HCEC 1CT (cell line): ENCODE data around the gene CRABP2.

Experiments used
- DNase-seq: peaks from one replicate; pipeline ENCODE4 v3.0.0-alpha.2; 2017

Gene CRABP2

DNA sequence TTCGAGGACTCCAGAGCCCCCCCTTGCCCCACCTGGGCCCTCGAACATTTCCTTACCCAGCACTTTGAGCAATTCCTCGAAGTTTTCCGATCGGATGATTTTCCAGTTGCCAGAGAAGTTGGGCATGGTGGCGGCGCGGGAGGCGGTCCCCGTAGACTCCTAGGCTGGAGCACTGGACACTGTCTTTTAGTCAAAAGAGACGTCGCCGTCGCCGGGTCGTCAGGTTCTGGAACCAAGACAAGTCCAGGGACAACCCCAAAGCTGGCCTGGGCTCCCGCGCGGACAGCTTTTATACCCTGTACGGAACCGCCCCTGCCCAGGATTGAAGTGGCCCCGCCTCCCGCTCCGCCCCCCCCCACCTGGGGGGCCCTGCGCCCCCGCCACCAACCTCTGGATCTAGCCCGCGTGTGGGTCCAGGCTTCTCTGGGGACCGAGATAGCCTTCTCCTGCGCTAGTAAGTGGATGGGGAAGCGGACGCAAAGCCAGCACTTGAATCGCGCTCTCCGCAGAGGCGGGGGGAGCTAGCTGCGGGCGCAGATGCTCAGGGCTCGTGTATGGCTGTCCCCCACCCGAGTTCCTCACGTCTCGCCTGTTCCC lies at the start of gene CRABP2:
TSS of gene CRABP2 (minus strand) at position 263 of the 597 bp plus-strand sequence. CDS start at position 126, 137 bp downstream.
- DNase-seq: peak; percentile 38

- DNase-seq: no peak
These were observed 48.8 kb upstream of the CRABP2 start for GRCh38 chr1:156754219-156754618.

GRCh38 chr1:156752843-156753482 lies 47.6 kb upstream of the CRABP2 start:
- DNase-seq: no peak

DNA sequence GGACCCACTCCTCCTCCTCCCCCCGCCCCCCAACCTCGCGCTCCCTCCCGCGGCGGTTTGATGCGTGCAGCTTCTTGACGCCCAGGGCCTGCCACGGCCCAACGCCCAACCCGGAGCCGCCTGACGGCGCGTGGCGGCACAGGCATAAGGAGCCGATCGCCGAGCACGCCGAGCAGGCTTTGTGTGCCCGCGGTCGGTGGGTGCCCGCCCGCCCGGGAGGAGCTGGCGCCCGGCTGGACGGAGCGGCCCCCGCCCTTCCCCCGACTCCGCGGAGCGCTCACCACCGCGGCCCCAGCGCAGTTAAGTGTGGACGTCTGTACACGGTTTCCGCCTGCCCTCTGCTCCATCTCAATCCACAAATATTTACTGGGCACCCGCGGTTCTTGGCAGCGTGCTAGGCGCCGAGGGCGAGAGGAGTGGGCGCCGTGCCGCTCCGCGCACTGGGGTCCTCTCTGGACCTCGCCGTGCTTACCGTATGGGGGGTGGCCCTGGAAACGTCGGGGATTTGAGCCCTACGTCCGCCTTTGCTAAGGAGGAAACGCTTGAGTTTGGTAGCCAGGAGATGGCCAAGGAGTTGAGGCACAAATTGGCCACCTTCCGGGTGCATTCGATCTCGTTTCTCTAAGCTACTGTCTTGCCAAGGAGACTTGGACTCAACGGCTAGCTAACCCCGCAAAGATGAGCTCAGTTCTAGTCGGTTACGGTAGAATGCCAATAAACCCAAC lies 46.5 kb upstream of the CRABP2 start:
- peak; percentile 91 for DNase-seq

DNA sequence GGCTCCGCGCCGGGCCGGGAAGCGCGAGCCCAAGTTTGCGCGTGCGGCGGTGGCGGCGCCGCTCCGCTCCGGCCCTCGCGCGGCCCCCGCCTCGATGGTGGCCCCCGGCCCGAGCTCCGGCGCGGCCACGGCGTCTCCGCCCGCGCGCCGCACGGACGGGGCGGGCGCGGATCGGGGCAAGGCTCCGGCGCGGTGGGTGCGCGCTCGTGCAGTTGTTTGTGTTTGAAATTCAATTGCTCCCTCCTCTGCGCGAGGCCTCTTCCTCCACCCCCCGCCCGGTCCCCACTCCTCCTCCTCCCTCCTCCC lies 46.0 kb upstream of the CRABP2 start, which contains the start of gene HDGF:
TSS of gene HDGF (minus strand) at position 225 of the 306 bp plus-strand sequence. CDS start 246 bp downstream, outside the sequence.
- no peak for DNase-seq

DNA sequence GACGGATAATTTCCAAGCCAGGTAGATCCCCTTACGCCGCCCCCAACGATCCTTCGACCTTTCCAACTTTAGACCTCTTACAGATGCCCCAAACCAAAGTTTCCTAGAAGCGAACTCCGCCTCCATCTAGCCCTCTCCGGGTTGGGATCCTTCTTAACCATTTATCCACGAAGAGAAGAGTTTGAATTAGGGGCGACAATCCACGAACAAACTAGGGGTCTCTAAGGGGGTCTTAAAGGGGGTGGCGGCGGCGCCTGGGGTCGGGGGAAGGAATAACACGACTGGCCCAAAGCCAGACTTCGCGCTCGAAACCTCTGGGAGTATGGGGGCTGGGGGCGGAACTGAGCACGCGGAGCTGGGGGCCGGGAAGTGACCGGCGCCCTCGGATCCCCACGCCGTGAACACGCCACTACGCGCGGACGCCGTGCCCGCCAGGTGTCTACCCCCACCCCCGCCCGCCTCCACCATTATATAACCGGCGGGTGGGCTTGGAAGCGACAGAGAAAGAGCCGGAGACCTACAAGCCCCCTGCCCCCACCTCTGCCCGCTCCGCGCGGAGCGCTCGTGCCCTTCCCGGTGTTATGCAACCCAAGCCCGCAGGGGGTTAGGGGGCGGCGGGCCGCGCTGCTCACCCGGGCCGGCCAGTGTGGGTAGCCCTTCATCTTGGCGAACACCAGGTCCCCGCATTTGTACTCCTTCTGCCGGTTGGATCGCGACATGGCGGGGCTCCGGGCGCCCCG lies 45.5 kb upstream of the CRABP2 start:
- DNase-seq: peak; percentile 26

GRCh38 chr1:156750191-156750672 lies 44.8 kb upstream of the CRABP2 start:
- DNase-seq: peak; percentile 41

GRCh38 chr1:156749419-156750118 lies 44.2 kb upstream of the CRABP2 start:
- no peak for DNase-seq

- DNase-seq: peak; percentile 66
These were observed 43.5 kb upstream of the CRABP2 start for GRCh38 chr1:156748670-156749418.

DNA sequence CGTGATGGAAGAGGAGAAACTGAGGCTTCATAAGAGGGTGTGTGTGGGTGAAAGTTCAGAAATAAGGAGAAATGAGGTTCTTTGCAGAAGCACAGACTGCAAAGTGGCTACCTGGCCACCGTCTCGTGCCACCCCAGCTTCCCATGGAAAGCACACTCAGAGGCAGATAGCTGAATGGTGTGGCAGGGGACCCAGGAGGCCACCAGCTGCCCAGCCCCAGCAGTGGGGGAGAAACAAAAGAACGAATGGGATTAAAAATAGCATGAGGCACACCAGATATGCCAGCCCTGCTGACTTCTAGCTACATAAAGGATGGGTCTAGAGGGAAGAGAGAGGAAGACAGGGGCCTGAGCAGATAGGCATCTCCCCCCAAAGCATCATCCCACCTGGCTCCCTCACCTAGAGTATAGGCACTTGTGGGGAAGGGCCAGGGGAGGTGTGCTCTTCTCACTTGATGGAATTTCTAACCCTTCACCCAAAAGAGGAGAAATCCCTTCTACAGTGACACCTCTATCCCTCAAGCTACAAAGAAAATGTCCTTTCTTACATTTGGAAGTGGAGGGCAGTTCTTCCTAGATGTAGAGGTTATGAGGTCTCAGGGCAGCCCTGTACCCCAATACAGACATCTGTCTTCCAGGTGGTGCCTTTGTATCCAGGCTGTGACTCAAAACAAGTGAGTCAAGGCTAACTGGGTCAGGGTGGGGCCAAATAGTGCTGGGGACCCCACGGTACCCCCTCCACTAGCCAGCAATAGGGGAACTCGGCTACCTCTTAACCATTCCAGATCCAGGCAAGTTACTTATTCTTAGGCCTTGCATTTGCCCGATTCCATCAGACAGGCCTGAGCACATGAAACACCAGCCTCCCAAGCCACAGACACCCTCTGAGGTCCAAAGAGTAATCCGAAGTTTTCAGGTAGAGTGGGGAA lies 42.6 kb upstream of the CRABP2 start:
- peak; percentile 80 for DNase-seq

- DNase-seq: peak; percentile 90
These were observed 41.6 kb upstream of the CRABP2 start for GRCh38 chr1:156746728-156747631.

DNA sequence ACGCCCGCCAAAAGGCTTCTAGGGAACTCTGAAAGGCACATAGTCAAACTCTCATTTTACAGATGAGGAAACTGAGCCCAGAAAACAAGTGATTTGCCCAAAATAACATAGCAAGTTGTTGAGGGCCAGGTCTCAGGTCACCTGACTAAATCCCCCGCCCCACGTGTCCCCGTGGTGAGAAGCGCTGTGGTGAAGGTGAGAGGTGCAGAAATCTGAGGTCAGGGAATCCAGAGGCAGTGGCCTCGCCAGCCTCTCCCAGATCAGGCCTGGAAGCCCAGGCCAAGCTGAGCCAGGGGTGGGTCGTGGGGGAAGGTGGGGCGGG lies 41.0 kb upstream of the CRABP2 start:
- DNase-seq: no peak

- no peak for DNase-seq
These were observed 40.5 kb upstream of the CRABP2 start for GRCh38 chr1:156745881-156746280.

GRCh38 chr1:156744786-156745419 lies 39.5 kb upstream of the CRABP2 start:
- no peak for DNase-seq

DNA sequence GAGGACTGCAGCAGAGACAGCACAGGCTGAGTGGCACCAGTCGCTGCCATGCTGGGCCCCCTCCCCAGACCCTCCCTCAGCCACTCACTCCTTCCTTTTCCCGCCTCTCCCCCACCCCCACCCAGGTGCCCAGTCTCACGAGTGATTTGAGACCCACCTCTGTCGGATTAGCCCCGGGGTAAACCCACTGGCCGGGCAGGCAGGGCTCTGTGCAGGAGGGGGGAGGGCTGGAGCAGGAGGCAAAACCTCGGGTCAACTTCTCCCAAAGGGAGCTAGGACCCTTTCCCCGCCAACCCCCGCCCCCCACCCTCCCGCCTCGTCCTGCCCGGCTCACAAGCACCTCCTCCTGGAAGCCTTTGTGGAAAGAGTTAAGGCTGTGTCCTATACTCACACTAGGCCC lies 39.0 kb upstream of the CRABP2 start:
- no peak for DNase-seq

DNA sequence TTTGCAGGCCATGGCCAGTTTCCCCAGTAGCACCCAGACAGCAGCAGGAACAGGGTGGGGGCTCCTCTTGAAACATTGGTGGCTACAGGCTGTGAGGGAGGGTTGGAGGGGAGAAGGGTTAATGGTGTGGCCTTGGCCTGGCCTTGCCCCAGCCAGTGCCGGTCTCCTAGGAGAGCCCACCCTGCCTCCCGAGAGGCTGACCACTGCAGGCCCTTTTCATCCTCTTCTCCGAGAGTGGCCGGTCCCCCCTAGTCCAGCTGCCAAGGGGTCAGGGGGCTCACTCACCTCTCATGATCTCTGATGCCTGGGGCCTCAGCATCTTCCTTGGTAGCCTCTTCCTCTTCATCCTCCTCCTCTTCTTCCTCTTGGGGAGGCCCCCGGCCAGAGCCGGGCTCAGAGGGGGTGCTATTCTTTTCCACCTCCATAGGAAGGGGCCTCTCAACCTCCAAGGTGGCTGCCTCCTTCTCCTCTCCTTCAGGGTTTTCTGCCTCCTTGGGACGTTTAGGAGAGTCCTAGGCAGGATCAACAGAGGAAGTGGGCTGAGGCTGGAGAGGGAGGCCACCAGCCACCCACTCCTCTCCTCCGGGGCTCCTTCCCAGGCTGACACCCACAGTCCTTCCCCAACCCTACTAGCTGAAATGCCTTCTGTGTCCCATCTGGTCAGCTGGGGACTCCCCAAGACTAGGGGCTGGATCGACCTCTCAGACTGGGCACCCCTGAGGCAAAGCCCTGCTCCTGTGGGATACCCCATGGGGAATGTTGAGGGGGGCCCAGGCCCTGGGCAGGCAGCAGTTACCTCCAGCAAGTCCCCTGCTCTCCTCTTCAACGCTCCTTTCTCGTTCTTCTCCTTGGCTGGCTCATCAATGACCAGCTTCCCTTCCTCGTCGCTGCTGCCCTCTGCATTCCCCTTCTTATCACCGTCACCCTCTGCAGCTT lies 38.3 kb upstream of the CRABP2 start:
- DNase-seq: no peak

DNA sequence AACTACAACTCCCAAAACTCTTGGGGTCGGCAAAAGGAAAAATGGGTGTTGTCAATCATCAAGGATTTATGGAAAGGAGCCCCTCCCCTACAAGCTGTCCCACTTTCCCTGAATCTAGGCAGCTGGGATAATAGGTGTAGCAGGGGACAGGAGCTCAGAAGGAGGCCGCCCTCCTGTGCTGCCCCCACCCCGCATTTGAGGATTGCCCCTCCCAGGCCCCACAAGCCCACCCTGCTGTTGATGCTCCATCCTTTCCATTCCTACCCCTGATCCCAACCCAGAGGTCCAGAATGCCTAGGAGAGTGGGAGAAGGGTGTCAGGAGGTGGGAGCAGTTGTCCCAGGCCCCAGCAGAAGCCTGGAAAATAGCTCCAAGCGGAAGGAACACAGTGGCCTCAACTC lies 37.4 kb upstream of the CRABP2 start:
- no peak for DNase-seq

- DNase-seq: no peak
These were observed 36.6 kb upstream of the CRABP2 start for GRCh38 chr1:156742017-156742416.
